NCI-H1436 treated with DMSO at 0.1 percent for 48 hours (cell line): ENCODE results near the gene ATG16L2.

Experiments
- DNase-seq: peaks from one replicate; lab custom pipeline; 2025; lab: John Stamatoyannopoulos, UW

Gene ATG16L2, protein sequence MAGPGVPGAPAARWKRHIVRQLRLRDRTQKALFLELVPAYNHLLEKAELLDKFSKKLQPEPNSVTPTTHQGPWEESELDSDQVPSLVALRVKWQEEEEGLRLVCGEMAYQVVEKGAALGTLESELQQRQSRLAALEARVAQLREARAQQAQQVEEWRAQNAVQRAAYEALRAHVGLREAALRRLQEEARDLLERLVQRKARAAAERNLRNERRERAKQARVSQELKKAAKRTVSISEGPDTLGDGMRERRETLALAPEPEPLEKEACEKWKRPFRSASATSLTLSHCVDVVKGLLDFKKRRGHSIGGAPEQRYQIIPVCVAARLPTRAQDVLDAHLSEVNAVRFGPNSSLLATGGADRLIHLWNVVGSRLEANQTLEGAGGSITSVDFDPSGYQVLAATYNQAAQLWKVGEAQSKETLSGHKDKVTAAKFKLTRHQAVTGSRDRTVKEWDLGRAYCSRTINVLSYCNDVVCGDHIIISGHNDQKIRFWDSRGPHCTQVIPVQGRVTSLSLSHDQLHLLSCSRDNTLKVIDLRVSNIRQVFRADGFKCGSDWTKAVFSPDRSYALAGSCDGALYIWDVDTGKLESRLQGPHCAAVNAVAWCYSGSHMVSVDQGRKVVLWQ

GRCh38 chr11:72814286-72815109 is at the start of gene ATG16L2:
Gene ATG16L2 (plus strand): TSS chr11:72814411. CDS start chr11:72814446, 35 bp downstream.
- no peak for DNase-seq

DNA sequence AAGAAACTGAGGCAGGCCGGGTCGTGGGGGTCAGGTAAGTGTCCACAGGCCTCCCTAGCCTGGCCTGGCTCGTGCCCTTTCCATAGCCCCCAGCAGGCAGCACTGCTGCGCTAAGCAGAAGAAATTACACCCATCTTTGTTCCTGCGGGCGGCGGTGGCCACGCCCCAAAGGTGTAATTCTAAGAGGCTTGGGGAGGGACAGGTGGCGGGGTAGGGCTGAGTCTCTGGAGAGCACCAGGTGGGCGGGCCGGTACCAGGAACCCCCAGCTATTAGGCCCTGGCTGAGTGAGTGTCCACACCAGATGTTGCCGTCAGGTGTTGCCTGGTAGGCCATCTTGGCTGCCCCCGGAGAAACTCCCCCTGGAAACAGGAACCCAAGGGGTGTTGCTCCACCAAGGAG is 49.7 kb upstream of the ATG16L2 start:
- DNase-seq, result peak; percentile 70

DNA sequence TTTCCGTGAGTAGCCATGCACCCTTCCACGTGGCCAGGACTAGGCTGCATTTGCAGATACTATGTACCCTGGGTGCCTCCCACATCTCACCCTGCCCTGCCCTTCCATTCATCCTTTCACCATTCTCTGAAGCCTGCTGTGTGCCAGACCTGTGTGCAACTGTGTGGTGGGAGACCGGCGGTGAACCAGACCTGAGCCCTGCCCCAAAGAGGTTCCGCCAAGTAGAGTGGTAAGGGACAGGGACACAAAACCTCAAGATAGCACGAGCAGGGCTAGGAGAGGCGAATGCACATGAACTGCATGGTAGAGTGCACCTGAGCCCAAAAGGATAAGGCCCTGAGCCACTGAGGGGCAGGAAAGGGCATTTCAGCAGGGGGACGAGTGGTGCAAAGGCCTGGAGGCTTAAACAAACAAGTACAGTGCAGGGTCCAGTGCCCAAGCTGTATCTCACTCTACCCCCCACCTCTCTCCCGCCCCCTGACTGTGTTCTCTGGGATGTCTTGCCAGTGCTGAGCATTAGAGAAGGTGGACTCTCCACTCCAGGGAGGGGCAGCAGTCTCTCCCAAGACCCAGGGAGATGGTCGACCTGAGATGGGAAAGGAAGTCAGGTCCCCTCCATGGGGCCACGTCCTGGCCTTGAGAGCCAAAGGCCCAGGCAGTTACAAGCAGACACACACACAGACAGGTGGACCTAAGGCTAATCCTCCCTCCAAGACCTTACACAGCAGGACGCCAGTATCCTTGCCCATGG is 47.9 kb upstream of the ATG16L2 start:
- DNase-seq, result no peak

GRCh38 chr11:72767203-72768062 is 46.8 kb upstream of the ATG16L2 start:
- no peak for DNase-seq

GRCh38 chr11:72768581-72768980 is 45.6 kb upstream of the ATG16L2 start:
- no peak for DNase-seq

DNA sequence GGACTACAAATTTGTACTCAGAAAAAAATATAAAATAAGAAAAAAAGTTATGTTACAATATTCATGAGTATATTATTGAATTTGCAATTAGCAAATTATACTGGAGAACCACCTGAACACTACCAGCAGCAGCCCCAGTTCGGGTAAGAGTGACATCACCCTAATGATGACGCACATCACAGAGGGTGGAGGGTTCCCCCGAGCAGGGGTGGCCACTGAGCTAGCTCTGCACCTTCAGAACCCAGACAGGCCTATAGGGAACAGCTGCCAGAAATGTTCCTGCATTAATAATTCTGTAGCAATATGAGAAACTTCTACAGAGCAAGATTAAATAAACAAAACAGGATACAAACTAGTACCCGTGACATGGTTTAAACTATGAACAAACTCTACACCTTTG is 44.5 kb upstream of the ATG16L2 start:
- DNase-seq, result no peak

GRCh38 chr11:72770799-72771198 is 43.4 kb upstream of the ATG16L2 start:
- peak; percentile 72 for DNase-seq

GRCh38 chr11:72771507-72771906 is 42.7 kb upstream of the ATG16L2 start:
- no peak for DNase-seq

GRCh38 chr11:72772059-72772458 is 42.2 kb upstream of the ATG16L2 start:
- no peak for DNase-seq

GRCh38 chr11:72773291-72773690 is 40.9 kb upstream of the ATG16L2 start:
- DNase-seq, result no peak

DNA sequence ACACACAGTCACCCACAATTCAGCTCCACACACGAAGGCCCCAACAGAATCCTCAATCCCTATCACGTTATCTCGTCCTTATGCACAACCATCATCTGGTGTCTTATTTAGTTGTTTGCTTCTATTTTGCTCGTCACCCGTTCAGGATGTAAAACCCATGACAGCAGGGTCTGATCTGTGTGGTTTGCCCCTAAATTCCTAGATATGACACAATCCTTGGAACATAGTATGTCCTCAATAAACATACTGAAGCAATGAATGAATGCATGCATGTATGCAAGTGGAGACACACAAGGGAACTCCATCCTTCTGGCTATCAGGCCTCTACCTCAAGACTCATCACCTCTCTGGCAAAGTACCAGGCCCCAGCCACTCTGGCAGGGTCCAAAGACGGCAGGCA is 40.5 kb upstream of the ATG16L2 start:
- no peak for DNase-seq

DNA sequence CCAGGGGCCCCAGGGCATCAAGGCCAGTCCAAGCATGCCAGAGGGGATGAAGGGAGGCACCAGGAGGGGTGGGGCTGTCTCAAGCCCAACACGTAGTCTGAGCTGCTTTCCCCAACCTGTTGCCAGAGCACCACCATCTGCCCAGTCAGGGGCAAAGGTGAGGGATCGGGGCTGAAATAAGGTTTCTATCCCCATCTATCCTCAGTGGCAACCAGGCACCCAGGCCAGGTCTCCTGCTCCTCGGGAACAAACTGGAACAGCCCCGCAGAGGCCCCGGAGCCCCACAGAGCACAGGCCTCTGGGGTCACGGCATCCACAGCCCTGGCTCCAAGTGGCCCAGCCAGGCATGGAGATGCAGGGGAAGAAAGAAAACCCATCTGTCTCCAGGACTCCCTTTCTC is 39.7 kb upstream of the ATG16L2 start:
- DNase-seq, result no peak

DNA sequence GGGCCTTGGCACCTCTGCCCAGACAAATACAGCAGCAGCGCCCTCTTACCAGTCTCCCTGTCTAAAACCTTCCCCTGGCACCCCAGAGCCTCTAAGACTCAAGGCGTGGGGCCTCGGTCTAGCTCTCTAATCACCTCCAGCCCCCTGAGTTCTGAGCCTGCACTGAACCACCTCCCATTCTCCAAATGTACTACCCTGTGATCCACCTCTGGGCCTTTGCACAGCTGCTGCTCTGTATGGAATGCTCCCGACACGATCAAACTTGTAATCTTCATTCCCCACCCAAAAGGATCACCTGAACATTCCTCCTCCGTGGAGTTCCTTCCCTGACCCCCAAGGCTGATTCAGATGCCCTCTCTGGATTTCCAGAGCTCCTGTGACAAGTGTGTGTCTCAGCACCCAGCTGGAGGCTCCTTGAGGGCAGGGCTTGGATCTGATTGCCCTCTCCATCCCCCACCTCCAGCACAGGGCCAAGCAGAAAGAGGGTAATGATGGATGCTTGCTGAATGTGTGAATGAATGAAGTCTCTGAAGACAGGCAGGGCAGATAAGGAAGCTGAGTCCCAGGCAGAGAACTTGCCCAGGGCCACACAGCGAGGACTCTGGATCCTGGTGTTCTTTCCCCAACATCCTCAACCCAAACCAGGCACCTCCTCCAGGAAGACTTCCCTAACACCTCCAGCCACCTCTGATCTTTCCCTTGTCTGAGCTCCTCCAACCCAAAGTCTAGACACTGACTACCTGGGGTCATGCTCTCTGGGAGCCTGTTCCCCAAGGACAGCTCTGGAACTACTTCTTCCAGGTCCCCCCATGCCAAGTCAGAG is 38.7 kb upstream of the ATG16L2 start:
- DNase-seq, result no peak

DNA sequence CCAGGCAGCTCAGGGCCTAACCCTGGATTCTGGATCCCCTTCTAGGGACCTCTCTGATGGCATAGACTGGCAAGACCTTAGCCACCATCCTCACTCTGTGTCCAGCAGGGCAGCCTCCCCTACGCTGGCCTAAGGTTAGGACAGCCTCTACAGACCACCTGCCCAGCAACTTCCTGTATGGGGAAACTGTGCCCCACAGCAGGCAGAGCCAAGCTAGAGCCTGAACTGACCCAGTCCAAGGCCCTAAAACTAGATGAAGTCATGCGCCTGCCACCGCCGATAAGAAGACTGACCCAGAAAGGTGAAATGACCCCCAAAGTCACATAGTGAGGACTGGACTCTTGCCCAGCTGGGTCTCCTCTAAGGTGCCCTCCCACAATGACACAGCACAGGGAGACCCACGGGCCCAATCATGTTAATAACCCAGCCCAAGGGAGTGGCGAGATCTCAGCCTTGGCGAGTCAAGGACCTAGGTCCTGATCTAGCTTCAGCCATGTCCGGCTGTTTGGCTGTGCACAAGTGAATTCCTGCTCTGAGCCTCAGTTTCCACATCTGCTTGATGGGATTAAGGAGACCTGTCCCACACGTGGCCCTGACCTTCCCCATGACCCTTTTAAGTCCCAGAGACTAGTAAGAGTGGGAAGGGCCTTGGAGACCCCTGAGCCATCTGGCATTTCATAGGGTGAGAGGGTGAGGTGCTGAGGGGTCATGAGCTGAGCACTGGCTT is 37.9 kb upstream of the ATG16L2 start:
- DNase-seq, result no peak

- no peak for DNase-seq
These were observed 37.1 kb upstream of the ATG16L2 start for GRCh38 chr11:72776844-72777754.

DNA sequence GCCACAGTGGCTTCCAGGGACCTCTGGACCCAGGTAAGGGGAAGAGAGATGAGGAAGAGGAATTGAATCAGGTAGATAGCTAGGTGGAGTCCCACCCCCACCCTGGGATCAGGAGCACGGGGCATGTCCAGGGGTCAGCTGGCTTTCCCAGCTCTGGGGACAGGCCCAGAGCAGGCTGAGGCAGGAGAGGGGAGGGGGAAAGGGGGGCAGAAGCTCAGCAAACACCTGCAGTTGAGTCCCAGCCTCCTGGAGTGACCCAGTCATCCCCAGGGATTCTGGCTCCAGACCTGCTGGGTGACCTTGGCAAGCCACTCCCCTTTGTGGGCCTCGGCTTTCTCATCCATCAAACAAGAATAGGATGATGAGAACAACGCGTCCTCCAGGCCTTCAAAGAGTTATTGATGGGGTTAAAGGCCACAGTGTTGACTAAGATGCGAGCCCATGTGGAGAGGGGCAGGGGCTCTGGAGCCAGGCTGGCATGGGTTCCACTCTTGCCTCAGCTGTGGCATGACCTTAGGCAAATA is 36.4 kb upstream of the ATG16L2 start:
- no peak for DNase-seq

DNA sequence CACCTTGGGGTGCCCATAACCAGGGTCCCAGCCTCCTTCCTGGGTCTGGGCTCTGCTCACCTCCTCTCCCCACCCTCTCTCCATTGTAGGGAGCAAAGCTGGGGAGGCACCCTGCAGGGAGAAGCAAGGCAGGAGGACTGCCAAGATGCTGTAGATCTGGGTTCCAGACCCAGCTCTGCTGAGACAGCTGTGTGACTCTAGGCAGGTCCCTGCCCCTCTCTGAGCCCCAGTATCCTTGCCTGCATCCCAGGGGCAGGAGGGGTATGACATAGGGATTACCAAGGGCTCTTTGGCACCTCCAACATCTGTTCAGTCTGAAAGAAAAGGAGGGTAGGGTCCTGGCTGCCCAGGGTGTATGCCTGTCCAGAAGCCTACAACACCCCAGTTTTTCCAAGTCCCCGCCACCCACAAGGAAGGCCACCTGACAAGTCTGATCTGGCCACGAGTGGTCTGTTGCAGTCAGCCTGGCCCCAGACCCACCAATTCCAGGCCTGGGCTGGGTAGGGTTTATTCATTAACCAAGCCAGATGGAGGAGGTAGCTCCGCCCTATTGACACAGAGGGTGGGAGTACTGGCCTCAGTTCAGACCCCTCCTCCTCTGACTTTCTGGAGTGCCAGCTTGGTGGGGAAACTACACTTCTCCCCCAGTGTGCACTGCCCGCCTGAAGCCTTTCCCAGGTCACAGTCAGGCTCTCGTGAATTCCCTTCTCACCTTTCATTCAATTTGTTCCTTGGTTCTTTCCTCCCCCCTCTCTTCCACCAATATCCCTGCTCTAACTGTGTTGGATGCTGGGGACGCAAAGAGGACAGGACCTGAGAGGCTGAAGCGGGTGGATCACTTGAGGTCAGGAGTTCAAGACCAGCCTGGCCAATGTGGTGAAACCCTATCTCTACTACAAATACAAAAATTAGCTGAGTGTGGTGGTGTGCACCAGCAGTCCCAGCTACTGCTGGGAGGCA is 35.4 kb upstream of the ATG16L2 start:
- no peak for DNase-seq
